BLaER1 treated with 17β-estradiol and CSF1 and Interleukin-3, amounts not matched to agents 10 nM and 100 nM (cell line): Measurements from ENCODE around the gene LMO2.
A peak's percentile ranks its signal among the peaks of the same experiment; 100 is the strongest.
"Not testable (repeated sequence)": the region's sequence is repeated elsewhere in the genome, so short reads cannot be mapped to it uniquely, and the experiment has no call there.

Source experiments
- H3K27ac ChIP-seq, 11 experiments: shearing (Covaris generic); formaldehyde crosslinking; 2 replicates each; pipeline ENCODE4 v1.8.1; 2022
- H3K27me3 ChIP-seq, 11 experiments: shearing (Covaris generic); formaldehyde crosslinking; 2 replicates each; pipeline ENCODE4 v1.8.1; 2022
- H3K36me3 ChIP-seq, 11 experiments: shearing (Covaris generic); formaldehyde crosslinking; 2 replicates each; pipeline ENCODE4 v1.8.1; 2022
- H3K4me1 ChIP-seq, 10 experiments: shearing (Covaris generic); formaldehyde crosslinking; 2 replicates each; pipeline ENCODE4 v1.8.1; 2022
- H3K4me2 ChIP-seq, 11 experiments: shearing (Covaris generic); formaldehyde crosslinking; 2 replicates each; pipeline ENCODE4 v1.8.1; 2022
- H3K4me3 ChIP-seq, 10 experiments: shearing (Covaris generic); formaldehyde crosslinking; 2 replicates each; pipeline ENCODE4 v1.8.1; 2022
- H3K9ac ChIP-seq, 11 experiments: shearing (Covaris generic); formaldehyde crosslinking; 2 replicates each; pipeline ENCODE4 v1.8.1; 2022
- H3K9me3 ChIP-seq, 11 experiments: shearing (Covaris generic); formaldehyde crosslinking; replicated peaks in 1 of 11; 2 replicates each; pipeline ENCODE4 v1.8.1; 2022
- H4K20me1 ChIP-seq, 11 experiments: shearing (Covaris generic); formaldehyde crosslinking; 2 replicates each; pipeline ENCODE4 v1.8.1; 2022
- Cebpa-rat ChIP-seq, 11 experiments: shearing (Covaris generic); IDR thresholded peaks; 2 replicates each; pipeline ENCODE4 v1.8.1; 2022

LMO2 gene

DNA sequence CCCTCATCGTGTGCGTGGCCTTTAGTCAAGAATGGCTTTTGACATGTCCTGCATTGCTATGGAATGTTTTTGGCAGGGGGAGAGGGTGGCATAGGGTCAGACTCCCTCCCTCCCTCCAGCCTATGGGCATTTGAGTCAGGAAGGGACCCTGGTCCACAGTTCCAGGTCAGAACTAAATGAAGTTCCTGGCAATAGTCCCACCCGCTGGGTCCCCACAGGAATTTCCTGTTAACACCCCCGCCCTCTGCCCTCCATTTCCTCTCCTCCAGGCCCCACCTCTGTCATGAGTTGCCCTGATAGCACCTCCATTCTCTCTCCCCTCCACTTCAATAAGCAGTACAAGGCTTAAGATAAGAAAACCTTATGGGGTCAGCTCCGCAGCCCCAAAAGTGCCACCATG, 40.8 kb upstream of the LMO2 start:
- Histone ChIP-seq H3K4me2 (peak overlapping the region; percentile 0 to 89 (median 82); a peak in 17 of 22 replicates), H3K9me3 (peaks cover 10 to 32% (median 23%) of the 10 kb centered on the region in 11 experiments; a peak in 20 of 22 replicates), H3K9ac (peak overlapping the region in 6 of 11 experiments; percentile 86 to 95 (median 92); a peak in 11 of 22 replicates), H3K4me3 (peak overlapping the region in 6 of 10 experiments; percentile 9 to 50 (median 18); a peak in 9 of 20 replicates), H3K36me3 (peaks cover 0 to 7% (median 0%) of the 10 kb centered on the region in 11 experiments; a peak in 3 of 22 replicates), H3K4me1 (peaks cover 48 to 98% (median 94%) of the 10 kb centered on the region in 10 experiments), H3K27me3 (no peaks in the 10 kb centered on the region), H4K20me1 (no peaks in the 10 kb centered on the region), H3K27ac (peak overlapping the region; percentile 90 to 99 (median 99); a peak in 21 of 22 replicates)
- TF ChIP-seq Cebpa-rat (IDR thresholded peaks at IDR 0.05), result no peak

DNA sequence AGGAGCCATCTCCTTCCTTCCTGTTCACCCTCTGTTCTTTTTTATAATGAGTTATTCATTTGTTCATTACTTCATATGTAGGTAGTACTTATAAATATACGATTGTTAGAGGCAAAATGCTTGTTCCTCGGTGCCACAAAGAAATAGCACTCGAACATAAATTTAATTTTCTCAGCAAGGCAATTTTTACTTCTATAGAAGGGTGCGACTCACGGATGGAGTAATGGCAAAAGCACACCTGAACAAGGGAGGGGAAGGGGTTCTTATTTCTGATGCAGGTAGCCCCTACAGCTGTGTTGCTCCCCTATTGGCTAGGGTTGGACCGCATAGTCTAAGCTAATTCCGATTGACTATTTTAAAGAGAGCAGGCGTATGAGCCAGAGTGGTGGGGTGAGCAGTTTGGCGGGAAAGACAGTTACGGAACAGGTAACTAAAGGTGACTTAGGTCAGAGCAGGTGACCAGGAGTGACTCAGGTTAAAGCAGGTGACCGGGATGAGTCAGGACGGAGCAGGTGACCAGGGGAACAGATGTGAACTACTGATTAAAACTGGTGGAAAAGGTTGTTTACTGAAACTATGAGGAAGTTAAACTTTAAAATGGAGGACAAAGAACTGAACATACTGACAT, 40.0 kb upstream of the LMO2 start:
- Histone ChIP-seq H3K4me2 (peak overlapping the region in 10 of 11 experiments; percentile 71 to 89 (median 82); a peak in 21 of 22 replicates), H3K4me3 (peak overlapping the region in 3 of 10 experiments; percentile 24 to 50 (median 39); a peak in 8 of 20 replicates), H3K9ac (peak overlapping the region in 10 of 11 experiments; percentile 83 to 95 (median 86); a peak in 19 of 22 replicates), H3K9me3 (peaks cover 10 to 32% (median 23%) of the 10 kb centered on the region in 11 experiments; a peak in 20 of 22 replicates), H3K4me1 (peaks cover 41 to 98% (median 94%) of the 10 kb centered on the region in 10 experiments), H3K27ac (peak overlapping the region; percentile 90 to 99 (median 99))
- H4K20me1 ChIP-seq, H3K27me3 ChIP-seq, H3K36me3 ChIP-seq: not testable (repeated sequence)

DNA sequence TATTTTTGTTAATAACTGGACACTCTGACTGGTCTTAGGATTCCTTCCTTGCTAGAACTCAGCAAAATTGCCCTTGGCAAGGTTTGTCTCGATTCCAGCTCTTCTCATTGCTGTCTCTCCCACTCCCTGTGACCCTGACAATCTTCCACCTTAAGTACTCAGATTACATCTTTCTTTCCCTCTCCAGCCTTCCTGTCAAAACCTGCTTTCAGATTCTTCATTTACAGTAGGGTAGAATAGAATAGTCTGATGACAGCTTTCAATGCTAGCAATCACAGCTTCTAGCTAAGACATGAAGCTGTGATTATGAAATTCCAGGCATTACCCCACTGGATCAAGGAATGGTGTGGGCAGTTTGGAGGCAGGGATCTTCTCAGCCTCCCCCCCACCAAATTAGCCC, 39.2 kb upstream of the LMO2 start:
- peaks cover 10 to 32% (median 23%) of the 10 kb centered on the region in 11 experiments; a peak in 20 of 22 replicates for H3K9me3 ChIP-seq
- H3K4me1 ChIP-seq, result peaks cover 39 to 98% (median 90%) of the 10 kb centered on the region in 10 experiments
- H3K27ac ChIP-seq, result peak overlapping the region; percentile 90 to 99 (median 99)
- H3K9ac ChIP-seq, result peak overlapping the region; percentile 73 to 95 (median 86)
- no peaks in the 10 kb centered on the region for H3K27me3 ChIP-seq
- H3K36me3 ChIP-seq, result peaks cover 0 to 7% (median 0%) of the 10 kb centered on the region in 11 experiments; a peak in 3 of 22 replicates
- peak overlapping the region in 5 of 10 experiments; percentile 5 to 39 (median 24); a peak in 6 of 20 replicates for H3K4me3 ChIP-seq
- peak overlapping the region; percentile 71 to 89 (median 82) for H3K4me2 ChIP-seq
- no peaks in the 10 kb centered on the region for H4K20me1 ChIP-seq
- no peak for TF ChIP-seq Cebpa-rat (IDR thresholded peaks at IDR 0.05)

DNA sequence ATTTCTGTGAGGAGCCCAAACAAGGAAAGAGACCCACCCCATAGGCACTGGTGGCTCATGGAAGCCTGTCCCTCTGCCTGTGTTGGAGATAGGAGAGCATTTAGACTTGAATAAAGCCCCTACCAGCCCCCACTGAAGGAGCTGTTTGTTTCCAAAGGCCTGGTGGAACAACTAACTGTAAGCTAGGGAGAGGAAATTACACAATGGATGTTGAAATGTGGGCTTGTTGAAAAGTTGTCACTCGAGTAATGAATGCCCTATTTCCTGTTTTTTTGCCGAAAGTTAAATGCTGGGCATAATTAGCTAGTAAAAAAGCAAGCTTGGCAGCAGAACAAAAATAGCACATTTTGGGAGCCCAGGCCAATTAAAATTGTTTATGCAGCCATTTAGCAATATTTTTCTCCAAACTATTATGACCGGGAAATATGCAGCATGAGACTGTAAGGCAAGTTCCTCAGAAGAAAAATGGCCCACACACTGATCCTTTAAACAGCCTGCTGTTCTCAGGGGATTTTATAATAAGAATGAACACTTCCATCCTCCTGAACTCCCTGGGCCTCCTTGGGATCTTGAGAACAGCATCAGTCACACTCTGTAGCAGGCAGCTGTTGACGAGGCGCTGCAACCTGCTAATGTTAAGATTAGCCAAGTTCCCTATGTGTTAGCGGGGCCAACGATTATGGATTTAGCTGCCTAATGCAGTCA, 38.6 kb upstream of the LMO2 start:
- Histone ChIP-seq H3K4me1 (peaks cover 33 to 98% (median 85%) of the 10 kb centered on the region in 10 experiments), H4K20me1 (no peaks in the 10 kb centered on the region), H3K4me2 (peak overlapping the region; percentile 71 to 89 (median 82)), H3K4me3 (peak overlapping the region in 5 of 10 experiments; percentile 5 to 39 (median 15); a peak in 7 of 20 replicates), H3K36me3 (peaks cover 0 to 7% (median 0%) of the 10 kb centered on the region in 11 experiments; a peak in 3 of 22 replicates), H3K27ac (peak overlapping the region; percentile 90 to 99 (median 99)), H3K27me3 (no peaks in the 10 kb centered on the region), H3K9me3 (peaks cover 10 to 32% (median 23%) of the 10 kb centered on the region in 11 experiments; a peak in 20 of 22 replicates), H3K9ac (peak overlapping the region; percentile 73 to 95 (median 86))
- TF ChIP-seq Cebpa-rat (IDR thresholded peaks at IDR 0.05), result peak; percentile 75 to 98 (median 95)

DNA sequence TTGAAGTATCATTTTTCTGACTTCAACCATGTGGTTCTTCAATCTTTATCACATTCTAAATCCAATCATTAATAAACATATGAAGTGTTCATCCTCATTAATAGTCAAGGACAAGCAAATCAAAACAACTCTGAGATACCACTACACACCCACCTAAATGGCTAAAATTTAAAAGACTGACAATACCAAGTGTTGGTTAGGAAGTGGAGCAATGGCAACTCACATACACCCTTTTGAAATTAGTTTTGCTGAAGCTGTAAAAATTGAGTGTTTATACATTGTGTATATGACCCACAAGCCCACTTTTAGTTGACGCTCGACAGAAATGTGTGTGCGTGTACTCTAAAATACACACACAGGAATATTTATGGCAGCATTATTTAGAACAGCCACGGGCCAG, 36.7 kb upstream of the LMO2 start:
- Histone ChIP-seq H3K9me3 (peaks cover 10 to 30% (median 23%) of the 10 kb centered on the region in 11 experiments; a peak in 20 of 22 replicates), H3K4me3 (no peak overlapping the region), H4K20me1 (no peaks in the 10 kb centered on the region), H3K9ac (peak overlapping the region in 6 of 11 experiments; percentile 14 to 95 (median 70); a peak in 9 of 22 replicates), H3K36me3 (peaks cover 0 to 7% (median 0%) of the 10 kb centered on the region in 11 experiments; a peak in 3 of 22 replicates), H3K27ac (peak overlapping the region; percentile 60 to 99 (median 99); a peak in 20 of 22 replicates), H3K27me3 (peaks cover 0 to 15% (median 9%) of the 10 kb centered on the region in 11 experiments; a peak in 16 of 22 replicates), H3K4me1 (peaks cover 22 to 98% (median 66%) of the 10 kb centered on the region in 10 experiments), H3K4me2 (peak overlapping the region in 7 of 11 experiments; percentile 63 to 89 (median 83); a peak in 14 of 22 replicates)
- no peak for TF ChIP-seq Cebpa-rat (IDR thresholded peaks at IDR 0.05)

DNA sequence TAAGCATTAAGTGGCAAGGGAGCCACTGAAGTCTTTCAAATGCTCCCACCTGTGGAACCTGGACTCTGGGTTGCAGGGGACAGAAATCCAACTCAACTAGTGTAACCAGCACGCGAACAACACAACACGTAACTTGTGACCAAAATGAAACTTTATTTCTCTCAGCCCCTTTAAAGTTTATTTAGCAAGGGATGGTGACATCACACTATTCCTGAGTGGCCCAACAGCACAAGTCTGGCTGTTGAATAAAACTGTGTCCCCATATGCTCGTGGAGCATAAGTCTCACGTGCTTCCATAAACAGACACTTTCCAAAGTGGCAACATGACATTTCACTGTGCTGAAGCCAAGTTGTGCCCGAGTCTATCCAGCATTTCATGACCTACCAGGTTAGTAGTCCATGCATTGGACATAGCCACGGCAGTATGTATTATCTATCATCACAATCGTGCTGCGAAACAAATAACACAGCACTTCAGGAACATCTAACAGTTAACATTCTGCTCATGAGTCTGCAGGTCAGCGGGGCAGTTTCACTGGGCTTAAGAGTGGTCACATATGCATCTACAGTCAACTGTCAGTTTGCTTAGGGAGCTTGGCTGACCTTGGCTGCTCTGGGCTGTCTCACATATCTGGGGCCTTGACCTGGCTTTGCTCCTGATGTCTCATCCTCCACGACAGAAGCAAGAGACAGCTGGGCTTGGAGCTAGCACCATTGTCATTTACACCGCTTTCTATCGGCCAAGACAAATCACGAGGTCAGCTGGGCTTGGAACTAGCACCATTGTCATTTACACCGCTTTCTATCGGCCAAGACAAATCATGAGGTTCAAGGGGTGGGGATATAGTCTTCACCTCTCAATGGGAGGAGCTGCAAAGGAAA, 35.0 kb upstream of the LMO2 start:
- Histone ChIP-seq H4K20me1 (no peaks in the 10 kb centered on the region), H3K9me3 (peaks cover 3 to 15% (median 8%) of the 10 kb centered on the region in 11 experiments; a peak in 20 of 22 replicates), H3K4me2 (peak overlapping the region in 7 of 11 experiments; percentile 32 to 89 (median 83); a peak in 14 of 22 replicates), H3K4me3 (no peak overlapping the region), H3K4me1 (peaks cover 22 to 98% (median 56%) of the 10 kb centered on the region in 10 experiments), H3K9ac (peak overlapping the region in 1 of 11 experiments; percentile 28; a peak in 2 of 22 replicates), H3K27ac (peak overlapping the region in 7 of 11 experiments; percentile 11 to 99 (median 99); a peak in 8 of 22 replicates), H3K36me3 (peaks cover 0 to under 1% (median 0%) of the 10 kb centered on the region in 11 experiments; a peak in 2 of 22 replicates), H3K27me3 (peaks cover 0 to 32% (median 23%) of the 10 kb centered on the region in 11 experiments; a peak in 16 of 22 replicates)
- TF ChIP-seq Cebpa-rat (IDR thresholded peaks at IDR 0.05), result no peak

DNA sequence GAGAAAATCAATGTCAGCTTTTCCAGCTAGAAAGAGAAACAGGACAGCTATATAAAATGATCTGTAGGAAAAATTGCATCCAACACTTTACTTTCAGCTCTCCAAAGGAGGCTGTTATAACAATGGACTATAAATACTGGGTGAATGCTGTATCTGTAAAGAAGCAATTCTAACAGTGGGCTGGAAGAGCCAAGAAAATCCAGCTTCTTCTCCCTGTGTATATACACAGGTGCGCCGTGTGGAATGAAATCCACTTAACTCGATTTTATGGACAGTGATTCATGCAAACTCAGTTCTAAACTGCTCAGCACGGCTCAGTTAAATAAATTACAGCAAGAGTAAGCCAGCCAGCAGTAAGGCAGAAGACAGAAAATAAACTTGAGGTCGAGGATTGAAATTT, 32.5 kb upstream of the LMO2 start:
- H3K27me3 ChIP-seq, result peaks cover 0 to 32% (median 23%) of the 10 kb centered on the region in 11 experiments; a peak in 16 of 22 replicates
- H3K9ac ChIP-seq, result no peak overlapping the region
- TF ChIP-seq Cebpa-rat (IDR thresholded peaks at IDR 0.05), result no peak
- H4K20me1 ChIP-seq, result no peaks in the 10 kb centered on the region
- H3K4me2 ChIP-seq, result peak overlapping the region in 4 of 11 experiments; percentile 70 to 89 (median 86); a peak in 6 of 22 replicates
- H3K36me3 ChIP-seq, result no peaks in the 10 kb centered on the region
- H3K9me3 ChIP-seq, result peaks cover 0 to 19% (median 5%) of the 10 kb centered on the region in 11 experiments; a peak in 14 of 22 replicates
- H3K27ac ChIP-seq, result peak overlapping the region in 1 of 11 experiments; percentile 6; a peak in 1 of 22 replicates
- H3K4me1 ChIP-seq, result peaks cover 25 to 100% (median 59%) of the 10 kb centered on the region in 10 experiments
- no peak overlapping the region for H3K4me3 ChIP-seq
